Body of pancreas (tissue), 4 donors: ENCODE results near the gene DMKN.

Source experiments
- CTCF ChIP-seq, 7 experiments: fragments of 450-650 bp in 4 of 7; fragments of 200-600 bp in 3 of 7; sonication (generic) in 3 of 7; IDR thresholded peaks; one replicate each; pipeline ENCODE4 v1.5.1; 2016 to 2019; ENCODE audit warnings: antibody characterized with exemption in 7 of 7
- POLR2A ChIP-seq, 3 donors: fragments of 450-650 bp; IDR thresholded peaks; one replicate each; pipeline ENCODE4 v1.6.1; 2016; ENCODE audit warnings: antibody characterized with exemption in 3 of 3, mild to moderate bottlenecking in 2 of 3

- TF ChIP-seq CTCF (IDR thresholded peaks at IDR 0.05) (no peak), POLR2A (IDR thresholded peaks at IDR 0.05) (no peak)
These were observed 54.6 kb downstream of the DMKN start for GRCh38 chr19:35458731-35459391.
